OCI-LY7 (cell line): ENCODE measurements around the gene VIPR2. TPM values are rescaled to one million over a fixed set of nuclear protein-coding genes. Genes with fewer than 3 reads are reported as not detected.

Experiments
- BruUV-seq: library from RNA; stranded (reverse); fragments of 400-500 nt; replicated peaks from 2 replicates; lab custom pipeline; 2021; lab: Mats Ljungman, UMichigan
- CTCF ChIA-PET: fragments of 300-600 bp; sonication (Branson Sonifier 250); formaldehyde crosslinking; loops from one replicate; lab custom pipeline; 2022; ENCODE audit warnings: antibody characterized with exemption; ENCODE audit not compliant: unreplicated experiment; lab: Charles Lee
- POLR2A ChIA-PET: fragments of 300-600 bp; sonication (Branson Sonifier 250); formaldehyde crosslinking; loops from one replicate; lab custom pipeline; 2022; ENCODE audit warnings: antibody characterized with exemption; lab: Charles Lee
- DNase-seq: peaks from one replicate; pipeline ENCODE4 v3.0.0-alpha.2; 2015; ENCODE audit warnings: low spot score
- H2AFZ ChIP-seq: fragments of 200-600 bp; sonication (generic), shearing (Covaris generic); 2 replicates; pipeline ENCODE4 v1.6.1; 2014; ENCODE audit warnings: mild to moderate bottlenecking, antibody characterized with exemption, low read length, moderate library complexity
- H3K27ac ChIP-seq: fragments of 200-600 bp; sonication (generic); 2 replicates; pipeline ENCODE4 v1.5.1; 2014; ENCODE audit warnings: mixed run types, low read depth, mild to moderate bottlenecking, moderate library complexity, low read length, inconsistent platforms; ENCODE audit not compliant: poor library complexity, severe bottlenecking
- H3K36me3 ChIP-seq: fragments of 200-600 bp; sonication (generic); 2 replicates; pipeline ENCODE4 v1.6.1; 2014; ENCODE audit warnings: mild to moderate bottlenecking, antibody characterized with exemption, low read length, moderate library complexity, mixed read lengths; ENCODE audit not compliant: insufficient read depth
- H3K4me1 ChIP-seq: fragments of 200-600 bp; sonication (generic); 2 replicates; pipeline ENCODE4 v1.5.1; 2014; ENCODE audit warnings: mild to moderate bottlenecking, low read length; ENCODE audit not compliant: insufficient read depth, poor library complexity, severe bottlenecking
- H3K4me2 ChIP-seq: fragments of 200-600 bp; sonication (generic); 2 replicates; pipeline ENCODE4 v1.6.1; 2014; ENCODE audit warnings: mild to moderate bottlenecking, low read length
- H3K4me3 ChIP-seq: fragments of 200-600 bp; sonication (generic); 2 replicates; pipeline ENCODE4 v1.5.1; 2014; ENCODE audit warnings: mild to moderate bottlenecking, low read depth, low read length; ENCODE audit not compliant: poor library complexity, severe bottlenecking
- H3K79me2 ChIP-seq: fragments of 200-600 bp; sonication (generic); 2 replicates; pipeline ENCODE4 v1.6.1; 2016; ENCODE audit warnings: low read depth, mild to moderate bottlenecking, low read length, moderate library complexity, mixed read lengths; ENCODE audit not compliant: insufficient read depth
- H3K9me2 ChIP-seq: fragments of 200-600 bp; sonication (generic); 2 replicates; pipeline ENCODE4 v1.6.1; 2016; ENCODE audit warnings: mild to moderate bottlenecking, low read length, mixed read lengths; ENCODE audit not compliant: insufficient read depth
- H3K9me3 ChIP-seq: fragments of 200-600 bp; sonication (generic); 2 replicates; pipeline ENCODE4 v1.6.1; 2014; ENCODE audit warnings: mild to moderate bottlenecking, mixed run types, low read length, mixed read lengths
- H4K20me1 ChIP-seq: fragments of 200-600 bp; sonication (generic); 2 replicates; pipeline ENCODE4 v1.6.1; 2014; ENCODE audit warnings: mild to moderate bottlenecking, antibody characterized with exemption, low read length, moderate library complexity, mixed read lengths; ENCODE audit not compliant: insufficient read depth
- CTCF ChIP-seq: fragments of 200-600 bp; sonication (generic); conservative IDR thresholded peaks from 2 replicates; pipeline ENCODE4 v1.5.1; 2014; ENCODE audit warnings: mild to moderate bottlenecking, antibody characterized with exemption, low read length, moderate library complexity, mixed read lengths
- EZH2phosphoT487 ChIP-seq: fragments of 200-600 bp; sonication (generic); IDR thresholded peaks from 2 replicates; pipeline ENCODE4 v1.6.1; 2018; ENCODE audit warnings: low read depth, borderline replicate concordance, mild to moderate bottlenecking, mixed run types, antibody characterized with exemption, low read length, moderate library complexity, mixed read lengths
- intact Hi-C: fragments of 100-400 bp; cut with micrococcal nuclease; formaldehyde crosslinking; loops from one replicate; pipeline ENCODE4 v1.10.0; 2022; ENCODE audit not compliant: unreplicated experiment
- total RNA-seq, 2 experiments: library from RNA; depleted of rRNA in 1 of 2; stranded (reverse); fragments of >200 nt in 1 of 2; shearing (Covaris generic) in 1 of 2; gene quantifications; 2 replicates each; pipeline ENCODE4 v1.2.3, GENCODE V29; 2014 to 2022

VIPR2 gene
- total RNA-seq, 2 experiments from 2014 or later: not detected

GRCh38 chr7:159149488-159149887 is 4.8 kb upstream of the VIPR2 start:
- POLR2A ChIA-PET: no interaction called here
- no peak overlapping the region for H2AFZ ChIP-seq
- BruUV-seq: no TSS peak
- H3K36me3 ChIP-seq: no peaks in the 10 kb centered on the region
- H3K4me1 ChIP-seq: no peaks in the 10 kb centered on the region
- DNase-seq: no peak
- no peaks in the 10 kb centered on the region for H4K20me1 ChIP-seq
- H3K79me2 ChIP-seq: no peaks in the 10 kb centered on the region
- H3K4me3 ChIP-seq: no peak overlapping the region
- TF ChIP-seq EZH2phosphoT487 (no peak), CTCF (no peak)
- CTCF ChIA-PET: no interaction called here
- intact Hi-C loops: no loop called here
- no peak overlapping the region for H3K27ac ChIP-seq
- H3K9me3 ChIP-seq: no peaks in the 10 kb centered on the region
- no peak overlapping the region for H3K4me2 ChIP-seq
- no peaks in the 10 kb centered on the region for H3K9me2 ChIP-seq

- Histone ChIP-seq H2AFZ (no peak overlapping the region), H3K4me2 (no peak overlapping the region), H3K79me2 (no peaks in the 10 kb centered on the region), H3K4me3 (no peak overlapping the region), H3K9me3 (no peaks in the 10 kb centered on the region), H3K27ac (no peak overlapping the region), H3K4me1 (no peaks in the 10 kb centered on the region), H4K20me1 (no peaks in the 10 kb centered on the region), H3K9me2 (no peaks in the 10 kb centered on the region), H3K36me3 (no peaks in the 10 kb centered on the region)
- POLR2A ChIA-PET: no interaction called here
- BruUV-seq: no TSS peak
- TF ChIP-seq CTCF (no peak), EZH2phosphoT487 (no peak)
- CTCF ChIA-PET: no interaction called here
- no peak for DNase-seq
- intact Hi-C loops: no loop called here
Measured at GRCh38 chr7:159148430-159149395, 4.0 kb upstream of the VIPR2 start.

- CTCF ChIA-PET: no interaction called here
- H4K20me1 ChIP-seq: no peaks in the 10 kb centered on the region
- H2AFZ ChIP-seq: no peak overlapping the region
- POLR2A ChIA-PET: no interaction called here
- intact Hi-C loops: no loop called here
- H3K9me2 ChIP-seq: no peaks in the 10 kb centered on the region
- no peak overlapping the region for H3K27ac ChIP-seq
- DNase-seq: no peak
- no peak for TF ChIP-seq CTCF
- no peaks in the 10 kb centered on the region for H3K4me1 ChIP-seq
- no peaks in the 10 kb centered on the region for H3K36me3 ChIP-seq
- H3K79me2 ChIP-seq: no peaks in the 10 kb centered on the region
- H3K9me3 ChIP-seq: no peaks in the 10 kb centered on the region
- no TSS peak for BruUV-seq
- no peak overlapping the region for H3K4me3 ChIP-seq
- no peak overlapping the region for H3K4me2 ChIP-seq
Measured at GRCh38 chr7:159147687-159148086, 3.0 kb upstream of the VIPR2 start.
